Stimulated activated CD4-positive, alpha-beta T cell treated with anti-CD3 and anti-CD28 coated beads, Interleukin-2, amount 100 ng/mL, for 48 hours (primary cell): Measurements from ENCODE around the gene EFEMP2.
"Not testable (repeated sequence)": the region's sequence is repeated elsewhere in the genome, so short reads cannot be mapped to it uniquely, and the experiment has no call there.

Experiments
- DNase-seq, 2 donors: peaks; one replicate each; pipeline ENCODE4 v3.0.0-alpha.2; 2020

Gene EFEMP2

DNA sequence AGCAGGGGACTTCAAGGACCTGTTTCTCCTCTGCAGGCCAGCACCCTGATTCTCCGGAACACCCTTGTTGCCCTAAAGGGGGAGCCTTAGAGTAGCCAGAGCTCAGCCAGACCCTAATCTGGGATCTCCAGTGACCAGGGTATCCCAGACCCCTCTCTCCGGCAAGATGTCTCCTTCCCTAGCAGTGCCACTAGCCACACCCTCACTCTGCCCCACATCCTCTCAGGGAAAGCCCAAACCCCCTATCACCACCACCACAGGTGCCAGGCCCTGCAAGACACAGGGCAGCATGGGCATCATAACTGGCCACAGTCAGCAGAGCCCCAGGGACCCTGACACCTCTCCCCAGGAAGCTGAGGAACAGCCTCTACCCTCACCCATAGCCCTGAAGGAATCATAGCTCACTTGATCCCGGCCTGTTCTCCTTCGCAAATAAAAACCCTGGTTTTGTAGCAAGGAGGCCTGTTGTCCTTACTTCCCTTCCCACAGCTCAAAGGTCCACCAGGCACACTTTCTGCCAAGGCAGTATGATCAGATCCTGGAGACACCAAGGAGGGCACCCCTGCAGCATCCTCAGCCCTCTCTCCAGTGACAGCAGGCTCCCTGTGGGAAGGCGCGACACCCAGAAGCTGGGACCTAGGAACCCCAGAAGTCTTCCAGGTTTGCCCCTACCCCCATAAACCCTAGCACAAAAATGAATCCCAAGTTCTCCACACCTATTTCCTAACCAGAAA is 19.2 kb downstream of the EFEMP2 start:
- DNase-seq, result no peak

DNA sequence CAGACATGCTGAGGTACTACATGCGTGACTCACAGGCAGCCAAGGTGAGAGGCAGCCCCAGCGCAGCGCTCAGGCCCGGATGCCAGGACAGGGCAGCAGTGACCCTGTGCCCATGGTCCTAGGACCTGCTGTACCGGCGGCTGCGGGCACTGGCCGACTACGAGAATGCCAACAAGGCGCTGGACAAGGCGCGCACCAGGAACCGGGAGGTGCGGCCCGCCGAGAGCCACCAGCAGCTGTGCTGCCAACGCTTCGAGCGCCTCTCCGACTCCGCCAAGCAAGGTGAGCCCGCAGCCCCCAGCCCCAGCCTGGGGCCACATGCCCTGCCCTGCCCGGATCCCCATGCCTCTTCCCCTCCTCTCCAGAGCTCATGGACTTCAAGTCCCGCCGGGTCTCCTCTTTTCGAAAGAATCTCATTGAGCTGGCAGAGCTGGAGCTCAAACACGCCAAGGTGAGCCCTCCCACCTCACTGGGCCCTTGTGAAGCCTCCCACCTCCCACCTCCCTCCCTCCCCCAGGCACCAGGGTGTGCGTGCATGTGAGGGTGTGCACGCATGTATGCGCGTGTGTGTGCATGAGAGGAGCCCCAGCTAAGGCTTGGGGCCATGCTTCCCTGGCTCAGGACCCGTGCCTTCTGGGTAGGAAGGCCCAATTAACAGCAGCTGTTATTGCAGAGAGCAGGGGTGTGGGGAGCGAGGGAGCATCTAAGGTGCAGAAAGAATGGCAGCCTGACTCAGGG is 19.9 kb downstream of the EFEMP2 start:
- no peak for DNase-seq

DNA sequence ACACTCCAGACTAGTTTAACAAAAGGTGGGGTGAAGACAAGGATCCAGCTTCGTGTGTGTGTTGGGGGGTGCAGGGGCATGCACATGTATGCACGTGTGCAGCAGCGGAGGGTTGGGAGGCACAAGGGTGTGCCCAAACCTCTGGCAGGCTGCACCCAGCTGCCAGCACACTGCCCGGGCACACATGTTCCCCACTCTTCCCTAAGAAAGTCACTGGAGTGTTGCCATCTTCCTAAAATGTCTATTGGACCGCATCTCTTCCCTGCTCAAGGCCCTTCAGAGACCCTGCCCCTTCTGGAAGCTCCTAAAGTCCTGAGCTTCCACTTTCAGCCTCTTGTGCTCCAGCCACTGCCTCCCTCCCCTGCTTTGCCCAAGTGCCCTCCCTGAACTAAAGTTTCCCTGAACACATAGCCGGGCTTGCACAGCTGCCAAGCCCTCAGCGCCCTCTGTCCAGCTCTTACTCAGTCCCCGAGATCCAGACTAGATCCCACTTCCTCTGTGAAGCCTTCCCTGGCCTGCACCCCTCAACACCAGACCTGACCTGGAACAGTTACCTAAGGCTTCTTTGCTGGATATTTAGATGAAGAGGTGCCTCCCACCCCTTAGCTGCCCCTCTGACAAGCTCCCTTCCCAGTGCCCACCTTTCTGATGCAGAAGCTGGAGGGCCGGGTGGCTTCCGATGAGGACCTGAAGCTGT is 20.6 kb downstream of the EFEMP2 start:
- DNase-seq, result no peak

DNA sequence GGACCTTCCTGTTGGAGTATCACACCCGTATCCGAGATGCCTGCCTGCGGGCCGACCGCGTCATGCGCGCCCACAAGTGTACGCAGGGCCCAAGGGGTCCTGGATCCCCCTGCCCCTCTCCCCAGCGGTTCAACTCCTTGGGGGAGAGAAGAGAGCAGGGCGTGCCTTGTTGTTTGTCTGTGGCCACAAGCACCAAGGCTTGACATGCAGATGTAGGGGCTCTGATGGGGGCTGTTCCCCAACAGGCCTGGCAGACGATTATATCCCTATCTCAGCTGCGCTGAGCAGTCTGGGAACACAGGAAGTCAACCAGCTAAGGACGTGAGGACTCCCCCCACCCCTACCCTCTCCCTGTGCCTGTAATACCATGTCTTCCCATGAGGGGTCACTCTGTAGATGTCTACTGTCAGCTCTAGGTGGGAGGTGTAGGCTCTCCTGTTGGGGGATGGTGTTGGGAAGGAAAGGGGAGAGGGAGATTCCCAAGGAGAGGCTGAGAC is 21.5 kb downstream of the EFEMP2 start:
- DNase-seq, result peak in 1 of 2 donors; percentile 45

DNA sequence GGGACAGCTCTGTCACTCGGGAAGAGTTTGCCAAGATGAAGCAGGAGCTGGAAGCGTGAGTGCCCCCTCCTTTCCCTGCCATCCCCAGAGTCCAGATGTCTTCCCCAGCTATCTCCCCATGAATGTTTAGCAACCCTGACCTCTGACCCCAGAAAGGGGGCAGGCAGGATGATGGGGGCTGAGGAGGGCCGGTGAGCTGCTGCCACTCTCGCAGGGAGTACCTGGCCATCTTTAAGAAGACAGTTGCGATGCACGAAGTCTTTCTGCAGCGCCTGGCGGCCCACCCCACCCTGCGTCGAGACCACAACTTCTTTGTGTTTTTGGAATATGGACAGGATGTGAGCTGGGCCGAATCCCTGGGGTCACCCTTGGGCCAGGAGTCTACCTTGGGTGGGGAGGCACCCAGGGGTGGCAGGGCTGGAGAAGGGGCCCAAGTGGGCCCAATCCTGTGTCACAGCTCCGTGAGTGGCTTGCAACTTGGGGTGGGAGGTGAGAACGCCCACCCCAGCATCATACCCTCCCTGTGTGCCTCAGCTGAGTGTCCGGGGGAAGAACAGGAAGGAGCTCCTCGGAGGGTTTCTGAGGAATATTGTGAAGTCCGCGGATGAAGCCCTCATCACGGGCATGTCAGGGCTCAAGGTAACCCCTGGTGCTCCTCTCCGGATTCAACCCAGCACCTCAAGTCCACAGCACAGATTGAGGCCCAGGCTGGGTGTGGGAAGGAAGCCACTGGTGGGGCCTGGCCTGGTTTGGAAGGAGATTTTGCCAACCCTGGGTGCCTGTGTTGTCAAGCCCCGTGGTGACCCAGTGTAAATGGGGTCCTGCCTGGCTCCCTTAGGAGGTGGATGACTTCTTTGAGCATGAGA is 22.1 kb downstream of the EFEMP2 start:
- DNase-seq, result no peak

DNA sequence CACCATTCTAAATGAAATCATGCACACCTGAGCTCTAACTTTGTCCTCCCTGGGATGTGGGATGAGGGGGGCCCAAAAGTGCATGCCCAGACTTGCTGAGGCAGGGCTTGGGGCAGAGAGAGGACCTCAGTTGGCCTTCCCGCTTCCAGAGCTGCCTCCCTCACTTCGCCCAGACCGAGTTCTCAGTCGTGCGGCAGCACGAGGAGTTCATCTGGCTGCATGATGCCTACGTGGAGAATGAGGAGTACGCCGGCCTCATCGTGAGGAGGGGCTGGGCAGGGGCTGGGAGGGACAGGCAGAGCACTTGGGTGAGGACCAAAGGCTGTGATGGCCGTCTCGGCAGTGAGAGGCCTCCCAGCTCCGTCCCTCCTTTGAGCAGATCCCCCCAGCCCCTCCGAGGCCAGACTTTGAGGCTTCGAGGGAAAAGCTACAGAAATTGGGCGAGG is 22.8 kb downstream of the EFEMP2 start:
- no peak for DNase-seq

DNA sequence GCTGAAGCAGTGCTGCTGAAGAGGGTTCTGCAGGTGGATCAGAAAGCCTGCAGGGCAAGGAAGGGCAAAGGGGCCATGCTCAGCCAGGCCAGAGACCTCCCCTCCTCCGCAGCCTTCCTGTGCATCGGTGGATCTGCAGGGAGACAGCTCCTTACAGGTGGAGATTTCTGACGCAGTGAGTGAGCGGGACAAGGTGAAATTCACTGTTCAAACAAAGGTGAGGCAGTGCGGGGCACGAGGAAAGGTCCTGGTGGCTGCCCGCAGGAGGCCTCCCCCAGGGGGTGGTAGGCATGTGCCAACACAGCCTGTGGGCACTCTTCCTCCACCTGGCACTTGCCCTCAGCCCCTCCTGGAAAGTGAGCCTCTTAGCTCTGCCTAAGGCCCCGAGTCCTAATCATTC is 23.2 kb downstream of the EFEMP2 start:
- DNase-seq, result no peak

DNA sequence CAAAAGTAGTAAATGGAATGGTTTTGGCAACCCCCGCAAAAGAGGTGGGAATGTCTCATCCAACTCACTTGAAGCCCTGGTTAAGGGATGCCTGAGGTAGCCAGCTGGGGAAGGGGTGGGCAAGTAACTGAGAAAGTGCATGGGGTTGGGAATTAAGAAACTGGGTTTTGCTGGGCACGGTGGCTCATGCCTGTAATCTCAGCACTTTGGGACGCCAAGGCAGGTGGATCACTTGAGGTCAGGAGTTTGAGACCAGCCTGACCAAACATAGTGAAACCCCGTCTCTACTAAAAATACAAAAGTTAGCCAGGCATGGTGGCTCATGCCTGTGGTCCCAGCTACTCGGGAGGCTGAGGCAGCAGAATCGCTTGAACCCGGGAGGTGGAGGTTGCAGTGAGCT is 23.9 kb downstream of the EFEMP2 start:
- not testable (repeated sequence) for DNase-seq

DNA sequence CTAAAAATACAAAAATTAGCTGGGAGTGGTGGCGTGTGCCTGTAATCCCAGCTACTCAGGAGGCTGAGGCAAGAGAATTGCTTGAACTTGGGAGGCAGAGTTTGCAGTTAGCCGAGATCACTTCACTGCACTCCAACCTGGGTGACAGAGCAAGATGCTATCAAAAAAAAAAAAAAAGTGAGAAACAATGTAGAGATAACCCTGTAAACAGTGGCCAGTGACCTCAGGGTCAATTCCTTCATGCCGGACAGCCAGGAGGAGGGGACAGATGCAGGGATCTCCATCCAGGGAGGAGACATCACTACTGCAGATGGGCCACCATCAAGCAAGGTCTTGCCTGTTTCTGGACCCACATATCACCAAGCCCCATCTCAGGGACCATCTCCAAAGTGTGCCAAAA is 24.9 kb downstream of the EFEMP2 start:
- no peak for DNase-seq

DNA sequence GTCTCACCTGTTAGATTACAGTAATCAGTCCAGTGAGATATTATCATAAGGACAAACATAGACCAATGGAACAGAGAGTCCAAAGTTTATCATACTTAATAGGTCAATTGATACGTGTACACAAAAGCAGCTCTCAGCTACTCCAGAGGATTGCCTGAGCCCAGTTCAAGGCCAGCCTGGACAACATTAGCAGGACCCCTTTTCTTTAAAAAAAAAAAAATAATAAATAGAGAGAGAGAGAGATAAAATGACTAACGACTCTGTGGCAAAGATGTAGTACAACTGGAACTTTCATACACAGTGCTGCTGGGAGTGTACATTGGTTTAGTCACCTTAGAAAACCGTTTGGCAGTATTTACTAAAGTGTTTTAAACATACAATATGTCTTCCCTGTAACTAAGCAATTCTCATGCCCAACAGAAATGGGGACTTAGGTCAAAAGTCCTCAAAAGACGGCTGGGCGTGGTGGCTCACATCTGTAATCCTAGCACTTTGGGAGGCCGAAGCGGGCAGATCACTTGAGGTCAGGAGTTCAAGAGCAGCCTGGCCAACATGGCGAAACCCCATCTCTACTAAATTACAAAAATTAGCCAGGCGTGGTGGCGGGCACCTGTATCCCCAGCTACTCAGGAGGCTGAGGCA is 28.2 kb downstream of the EFEMP2 start:
- DNase-seq, result no peak

DNA sequence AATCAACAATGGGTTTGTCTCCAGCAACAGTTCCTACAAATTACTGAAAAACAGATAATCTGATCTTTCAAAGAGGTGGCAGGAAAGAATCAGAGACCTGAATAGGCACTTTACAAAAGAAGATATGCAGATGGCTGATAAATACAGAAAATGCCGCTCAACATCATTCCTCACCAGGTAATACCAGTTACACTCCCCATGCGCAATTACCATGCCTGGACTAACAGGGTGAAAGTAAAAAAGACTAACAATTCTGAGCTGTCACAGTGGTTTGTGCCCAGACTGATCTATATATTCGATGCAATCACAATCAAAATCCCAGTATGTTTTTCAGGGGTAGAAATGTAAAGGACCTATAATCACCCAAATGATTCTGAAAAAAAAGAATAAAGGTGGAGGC is 28.8 kb downstream of the EFEMP2 start:
- DNase-seq, result no peak

DNA sequence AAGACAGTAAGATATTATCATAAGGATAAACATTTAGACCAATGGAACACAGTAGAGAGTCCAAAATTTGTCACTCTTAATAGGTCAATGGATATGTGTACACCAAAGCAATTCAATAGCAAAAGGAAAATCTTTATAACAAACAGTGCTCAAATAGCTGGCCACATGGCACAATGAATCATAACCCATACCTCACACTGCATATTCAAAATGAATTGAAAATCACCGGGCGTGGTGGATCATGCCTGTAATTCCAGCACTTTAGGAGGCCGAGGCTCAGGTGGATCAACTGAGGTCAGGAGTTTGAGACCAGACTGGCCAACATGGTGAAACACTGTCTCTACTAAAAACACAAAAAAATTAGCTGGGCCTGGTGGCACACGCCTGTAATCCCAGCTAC is 30.5 kb downstream of the EFEMP2 start:
- no peak for DNase-seq

DNA sequence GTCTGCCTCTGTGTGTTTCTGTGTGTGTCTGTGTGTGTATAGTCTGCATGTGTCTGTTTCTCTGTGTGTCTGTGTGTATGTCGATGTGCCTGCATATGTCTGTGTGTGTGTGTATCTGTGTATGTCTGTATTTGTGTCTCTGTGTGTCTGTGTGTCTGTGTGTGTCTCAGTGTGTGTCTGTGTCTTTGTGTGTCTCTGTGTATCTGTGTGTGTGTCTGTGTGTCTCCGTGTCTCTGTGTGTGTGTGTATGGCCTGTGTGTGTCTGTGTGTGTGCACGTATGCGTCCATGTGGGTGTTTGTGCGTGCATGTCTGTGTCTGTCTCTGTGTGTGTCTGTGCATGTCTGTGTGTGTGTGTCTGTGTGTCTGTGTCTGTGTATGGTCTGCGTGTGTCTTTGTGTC is 38.4 kb downstream of the EFEMP2 start:
- DNase-seq, result no peak

DNA sequence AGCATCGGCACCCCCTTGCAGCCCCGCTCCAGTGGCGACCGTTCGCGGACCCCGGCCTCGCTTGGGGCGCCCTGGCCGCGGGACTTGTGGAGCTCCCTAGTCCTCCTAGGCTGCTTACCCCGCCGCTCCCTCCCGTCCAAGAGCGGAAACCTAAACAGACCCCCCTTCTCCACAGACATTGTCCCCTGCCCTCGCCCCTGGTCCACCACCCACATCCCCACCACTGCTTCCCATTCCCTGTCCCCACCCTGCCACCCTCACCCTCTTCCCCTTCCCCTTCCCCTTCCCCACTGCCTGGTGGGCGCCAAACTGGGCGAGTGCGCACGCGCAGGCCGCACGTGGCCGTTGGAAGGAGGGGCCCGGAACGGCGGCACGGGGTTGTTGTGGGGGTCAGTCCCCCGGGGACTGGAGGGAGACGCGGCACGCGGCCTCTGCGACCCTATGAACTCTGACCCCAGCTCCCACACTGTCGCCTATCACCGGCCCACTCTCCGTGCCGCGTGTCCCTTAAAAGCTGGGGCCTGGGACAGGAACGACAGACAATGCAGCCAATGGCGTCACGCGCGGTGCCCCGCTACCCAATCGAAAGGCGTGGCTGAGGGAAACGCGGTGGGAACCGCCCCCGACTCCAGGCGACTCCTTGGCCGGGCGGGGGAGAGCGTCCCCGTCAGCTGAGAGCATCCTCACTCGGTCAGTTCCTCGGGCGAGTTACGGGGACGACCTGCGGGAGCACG is 39.1 kb downstream of the EFEMP2 start, which contains the start of gene SNX32:
SNX32 (plus strand) TSS at position 667 of the 734 bp plus-strand sequence. CDS start 103 bp downstream, outside the sequence.
- peak; percentile 93 for DNase-seq

DNA sequence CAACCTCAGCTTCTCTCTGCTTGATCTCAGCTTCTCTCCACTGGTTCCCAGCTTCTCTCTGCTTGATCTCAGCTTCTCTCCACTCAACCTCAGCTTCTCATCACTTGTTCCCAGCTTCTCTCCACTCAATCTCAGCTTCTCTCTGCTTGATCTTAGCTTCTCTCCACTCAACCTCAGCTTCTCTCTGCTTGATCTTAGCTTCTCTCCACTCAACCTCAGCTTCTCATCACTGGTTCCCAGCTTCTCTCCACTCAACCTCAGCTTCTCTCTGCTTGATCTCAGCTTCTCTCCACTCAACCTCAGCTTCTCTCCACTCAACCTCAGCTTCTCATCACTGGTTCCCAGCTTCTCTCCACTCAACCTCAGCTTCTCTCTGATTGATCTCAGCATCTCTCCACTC is 40.4 kb downstream of the EFEMP2 start:
- not testable (repeated sequence) for DNase-seq

DNA sequence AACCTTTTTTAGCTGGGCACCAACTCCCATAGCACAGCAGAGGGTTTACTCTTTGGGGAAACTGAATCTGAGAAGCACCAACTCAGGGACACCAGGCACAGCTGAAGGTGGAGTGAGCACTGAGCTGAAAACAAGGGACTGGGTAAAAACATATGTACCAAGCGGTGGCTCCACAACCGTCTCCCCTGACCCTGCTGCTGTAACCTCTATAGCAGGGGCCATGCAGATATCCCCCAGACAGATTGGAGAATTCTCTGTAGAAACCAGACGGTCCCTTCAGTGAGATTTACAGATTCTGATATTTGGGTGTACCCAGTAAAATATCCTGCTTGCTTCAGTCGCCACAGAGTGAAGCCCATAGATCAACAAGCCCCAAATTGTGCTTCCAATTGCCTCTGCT is 43.1 kb downstream of the EFEMP2 start:
- no peak for DNase-seq

DNA sequence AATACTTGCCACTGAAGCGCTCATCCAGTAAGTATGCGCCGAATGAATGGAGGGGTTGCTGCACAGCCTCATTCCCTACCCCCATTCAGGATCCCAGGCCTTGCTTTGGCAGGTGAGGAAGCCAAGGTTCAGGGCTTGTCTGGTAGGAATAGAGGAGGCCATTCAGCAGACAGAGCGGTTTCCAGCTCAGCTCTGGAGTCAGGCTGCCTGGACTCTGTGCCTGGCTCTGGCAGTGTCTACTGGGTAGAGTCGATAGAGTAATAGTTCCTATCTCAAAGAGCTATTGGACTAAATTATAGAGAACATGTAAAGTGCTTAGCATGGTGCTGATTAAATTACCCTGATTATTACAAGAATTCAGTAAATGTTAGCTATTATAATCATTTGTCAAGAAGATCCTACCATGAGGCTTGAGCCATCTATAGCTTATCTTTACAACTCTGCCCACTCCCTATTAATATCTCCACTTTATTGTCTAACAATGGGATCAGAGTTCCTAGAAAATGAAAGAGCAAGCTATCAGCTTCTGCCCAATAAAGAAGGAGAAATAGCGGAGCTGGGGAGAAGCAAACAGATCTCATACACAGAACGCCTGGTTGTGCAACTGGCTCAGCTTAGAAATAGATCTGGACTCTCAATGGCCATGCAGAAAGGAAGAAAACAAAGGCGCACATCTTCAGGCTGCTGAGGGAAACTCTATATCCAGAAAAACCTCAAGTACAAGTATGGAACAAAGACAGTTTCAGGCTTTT is 45.4 kb downstream of the EFEMP2 start:
- no peak for DNase-seq

DNA sequence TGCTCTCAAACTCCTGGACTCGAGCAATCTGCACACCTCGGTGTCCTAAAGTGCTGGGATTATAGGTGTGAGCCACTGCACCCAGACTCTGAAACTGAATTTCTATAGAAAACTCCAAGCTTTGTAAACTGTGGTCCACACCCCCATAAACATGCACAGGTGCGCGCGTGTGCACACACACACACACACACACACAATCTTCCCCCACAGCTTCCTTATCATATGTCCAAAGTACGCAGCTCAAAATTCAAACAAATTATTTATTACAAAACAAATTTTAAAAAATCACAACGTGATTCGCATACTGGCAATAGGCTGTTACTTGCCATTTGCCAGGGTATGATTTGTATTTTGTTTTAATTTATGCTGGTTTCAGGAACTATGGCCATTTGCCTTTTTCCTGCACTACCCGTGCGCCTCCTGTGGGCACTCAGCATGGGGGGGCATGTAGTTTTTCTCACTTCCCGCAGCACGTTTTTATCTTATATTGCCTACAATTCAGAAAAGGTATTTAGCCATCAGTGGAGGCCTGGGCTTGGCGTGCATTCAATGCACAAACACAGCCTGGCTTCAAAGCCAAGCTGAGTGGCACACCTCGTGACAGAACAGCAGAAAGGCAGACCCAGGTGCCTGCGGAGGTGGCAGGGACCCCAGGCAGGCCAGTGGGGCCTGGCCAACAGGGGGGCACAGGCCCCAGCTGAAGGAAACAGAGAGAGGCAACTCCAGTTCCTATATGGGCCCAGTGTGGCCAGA is 49.6 kb downstream of the EFEMP2 start:
- no peak for DNase-seq

DNA sequence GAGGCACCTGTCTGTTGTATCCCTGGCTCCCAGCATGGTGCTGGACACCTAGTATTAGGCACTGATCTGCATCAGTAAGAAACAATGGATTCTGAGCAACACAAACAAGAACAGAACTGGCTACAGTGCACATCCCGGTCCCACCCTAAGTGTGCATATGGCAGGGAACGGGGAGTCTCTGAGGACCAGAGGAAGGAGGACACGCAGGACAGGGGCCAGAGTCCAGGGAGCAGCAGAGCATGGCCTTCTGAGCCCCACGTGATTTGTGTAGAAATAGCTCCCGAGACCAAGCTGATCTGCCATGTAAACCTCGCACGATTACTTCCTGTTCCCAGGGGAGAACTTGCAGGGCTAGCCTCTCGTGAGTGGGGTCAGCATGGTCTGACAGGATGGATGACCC is 51.5 kb downstream of the EFEMP2 start:
- DNase-seq, result no peak
